HepG2 (cell line): Measurements from ENCODE around the gene LITAFD. TPM values are rescaled to one million over a fixed set of nuclear protein-coding genes. Genes with fewer than 3 reads are reported as not detected.

Experiments
- ERF ChIP-seq: IDR thresholded peaks from 2 replicates; pipeline ENCODE4 v1.6.1; 2018; ENCODE audit warnings: missing biosample characterization, missing genetic modification reagents
- FOSL2 ChIP-seq: sonication (generic); formaldehyde crosslinking; IDR thresholded peaks from 2 replicates; pipeline ENCODE4 v1.4.0; 2020; ENCODE audit warnings: missing genetic modification reagents
- FOXC1 ChIP-seq: sonication (generic); formaldehyde crosslinking; IDR thresholded peaks from 2 replicates; pipeline ENCODE4 v1.8.0; 2022; ENCODE audit warnings: mild to moderate bottlenecking, missing genetic modification reagents, borderline replicate concordance
- FOXJ3 ChIP-seq: sonication (generic); formaldehyde crosslinking; IDR thresholded peaks from 2 replicates; pipeline ENCODE4 v1.4.0; 2020; ENCODE audit warnings: missing genetic modification reagents, mild to moderate bottlenecking, borderline replicate concordance
- HOXA9 ChIP-seq: sonication (generic); formaldehyde crosslinking; IDR thresholded peaks from 2 replicates; pipeline ENCODE4 v1.8.1; 2022; ENCODE audit warnings: missing genetic modification reagents, mild to moderate bottlenecking, moderate library complexity, borderline replicate concordance
- MAZ ChIP-seq, 2 experiments: sonication (generic) in 1 of 2; formaldehyde crosslinking in 1 of 2; IDR thresholded peaks; 2 replicates each; pipeline versions ENCODE4 v1.5.0 to v1.6.1; 2012 to 2020; ENCODE audit warnings: low read depth in 2 of 2, mild to moderate bottlenecking in 2 of 2, borderline replicate concordance in 1 of 2, improper control_type of control experiment in 1 of 2, low read length in 1 of 2, missing genetic modification reagents in 1 of 2, moderate library complexity in 1 of 2
- MED8 ChIP-seq: sonication (generic); formaldehyde crosslinking; IDR thresholded peaks from 2 replicates; pipeline ENCODE4 v1.8.1; 2023; ENCODE audit warnings: mild to moderate bottlenecking, missing genetic modification reagents; ENCODE audit not compliant: insufficient replicate concordance
- NR2F1 ChIP-seq, 2 experiments: fragments of 450-650 bp in 1 of 2; formaldehyde crosslinking in 1 of 2; IDR thresholded peaks; 2 replicates each; pipeline versions ENCODE4 v1.5.0 to v1.6.1; 2016 to 2020; ENCODE audit warnings: mild to moderate bottlenecking in 1 of 2, missing compliant biosample characterization in 1 of 2, missing genetic modification reagents in 1 of 2, moderate library complexity in 1 of 2
- POLR2AphosphoS5 ChIP-seq: IDR thresholded peaks from 2 replicates; pipeline ENCODE4 v1.6.1; 2012; ENCODE audit warnings: low read depth, low read length
- RBM22 ChIP-seq: fragments of 200-400 bp; formaldehyde crosslinking; optimal IDR thresholded peaks from 2 replicates; pipeline ENCODE3; 2017; ENCODE audit warnings: mild to moderate bottlenecking, low read length, moderate library complexity
- REPIN1 ChIP-seq: sonication (generic); formaldehyde crosslinking; IDR thresholded peaks from 2 replicates; pipeline ENCODE4 v1.8.0; 2022; ENCODE audit warnings: missing genetic modification reagents, low read depth, mild to moderate bottlenecking, borderline replicate concordance
- TBX2 ChIP-seq: sonication (generic); formaldehyde crosslinking; IDR thresholded peaks from 2 replicates; pipeline ENCODE4 v1.5.0; 2020; ENCODE audit warnings: missing genetic modification reagents, mild to moderate bottlenecking, borderline replicate concordance
- ZNF24 ChIP-seq: fragments of 450-650 bp; IDR thresholded peaks from 2 replicates; pipeline ENCODE4 v1.6.1; 2017; ENCODE audit warnings: antibody characterized with exemption, mild to moderate bottlenecking
- ZNF274 ChIP-seq: sonication (generic); formaldehyde crosslinking; IDR thresholded peaks from 2 replicates; pipeline ENCODE4 v1.5.1; 2020; ENCODE audit warnings: mild to moderate bottlenecking, missing genetic modification reagents
- polyA plus RNA-seq, 8 experiments: library from polyadenylated mRNA; depleted of rRNA in 3 of 8; stranded (reverse) in 7 of 8; unstranded in 1 of 8; fragments of >200 nt; fragmentation: Illumina TruSeq in 4 of 8; extraction: Trizol in 4 of 8; gene quantifications; 2 replicates each; pipeline versions ENCODE4 v1.2.1 to v1.2.3, GENCODE V29; 2011 to 2016; ENCODE audit warnings: low read depth in 4 of 8, missing spikeins in 1 of 8, mixed read lengths in 1 of 8; ENCODE audit not compliant: insufficient read depth in 1 of 8
- total RNA-seq, 5 experiments: library from RNA; depleted of rRNA; stranded (reverse); fragments of >200 nt; fragmentation: Illumina TruSeq; extraction: Trizol; gene quantifications; 2 replicates each; pipeline ENCODE4 v1.2.3, GENCODE V29; 2016; ENCODE audit warnings: low read depth in 1 of 5
- TF ChIP-seq, protein P1 (sequence below): sonication (generic); formaldehyde crosslinking; IDR thresholded peaks from 2 replicates; pipeline ENCODE4 v1.9.0; 2021; ENCODE audit warnings: missing genetic modification reagents, borderline replicate concordance
- TF ChIP-seq, protein P2 (sequence below), 2 experiments: sonication (generic) in 1 of 2; formaldehyde crosslinking in 1 of 2; IDR thresholded peaks; 2 replicates each; pipeline versions ENCODE4 v1.4.0 to v1.6.1; 2018 to 2020; ENCODE audit warnings: missing genetic modification reagents in 2 of 2, borderline replicate concordance in 1 of 2, low read depth in 1 of 2, mild to moderate bottlenecking in 1 of 2, missing biosample characterization in 1 of 2
- TF ChIP-seq, protein P3 (sequence below): sonication (generic); formaldehyde crosslinking; IDR thresholded peaks from 2 replicates; pipeline ENCODE4 v1.5.0; 2020; ENCODE audit warnings: mild to moderate bottlenecking, missing genetic modification reagents, borderline replicate concordance
- TF ChIP-seq, protein P4 (sequence below): sonication (generic); formaldehyde crosslinking; IDR thresholded peaks from 2 replicates; pipeline ENCODE4 v1.5.0; 2020; ENCODE audit warnings: missing genetic modification reagents
- TF ChIP-seq, protein P5 (sequence below): sonication (generic); formaldehyde crosslinking; IDR thresholded peaks from 2 replicates; pipeline ENCODE4 v1.4.0; 2020; ENCODE audit warnings: missing genetic modification reagents
- TF ChIP-seq, protein P6 (sequence below): sonication (generic); formaldehyde crosslinking; IDR thresholded peaks from 2 replicates; pipeline ENCODE4 v1.4.0; 2020; ENCODE audit warnings: missing genetic modification reagents

LITAFD gene
- total and polyA plus RNA-seq, 2 of the 13 experiments (the other 11 are each of a cell fraction or from before 2014, with no cell fraction given): not detected

DNA sequence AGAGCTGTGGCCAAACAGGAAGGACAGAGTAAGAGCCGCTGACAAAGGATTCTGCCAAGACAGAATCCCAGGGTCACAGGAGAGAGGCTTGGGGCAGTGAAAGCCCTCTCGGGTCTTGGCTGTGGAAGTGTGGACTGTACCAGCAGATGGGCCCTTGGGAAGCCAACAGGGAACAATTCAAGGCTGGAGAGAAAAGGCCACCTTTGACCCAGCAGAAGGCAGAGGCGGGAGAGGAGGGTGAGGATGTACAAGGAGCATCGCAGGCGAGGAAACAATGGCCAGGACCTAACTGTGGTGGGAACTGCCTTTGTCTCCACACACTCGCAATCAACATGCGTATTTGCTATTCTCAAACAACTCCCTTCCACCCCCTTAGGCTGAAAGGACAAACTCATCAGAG is 29.0 kb upstream of the LITAFD start (continued):
- TF ChIP-seq, protein P1, sequence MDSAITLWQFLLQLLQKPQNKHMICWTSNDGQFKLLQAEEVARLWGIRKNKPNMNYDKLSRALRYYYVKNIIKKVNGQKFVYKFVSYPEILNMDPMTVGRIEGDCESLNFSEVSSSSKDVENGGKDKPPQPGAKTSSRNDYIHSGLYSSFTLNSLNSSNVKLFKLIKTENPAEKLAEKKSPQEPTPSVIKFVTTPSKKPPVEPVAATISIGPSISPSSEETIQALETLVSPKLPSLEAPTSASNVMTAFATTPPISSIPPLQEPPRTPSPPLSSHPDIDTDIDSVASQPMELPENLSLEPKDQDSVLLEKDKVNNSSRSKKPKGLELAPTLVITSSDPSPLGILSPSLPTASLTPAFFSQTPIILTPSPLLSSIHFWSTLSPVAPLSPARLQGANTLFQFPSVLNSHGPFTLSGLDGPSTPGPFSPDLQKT: no peak
- no peak for TF ChIP-seq ZNF24
- TF ChIP-seq NR2F1 (CRISPR knock-in tag; IDR thresholded peaks at IDR 0.05): no peak
- TF ChIP-seq, protein P2, sequence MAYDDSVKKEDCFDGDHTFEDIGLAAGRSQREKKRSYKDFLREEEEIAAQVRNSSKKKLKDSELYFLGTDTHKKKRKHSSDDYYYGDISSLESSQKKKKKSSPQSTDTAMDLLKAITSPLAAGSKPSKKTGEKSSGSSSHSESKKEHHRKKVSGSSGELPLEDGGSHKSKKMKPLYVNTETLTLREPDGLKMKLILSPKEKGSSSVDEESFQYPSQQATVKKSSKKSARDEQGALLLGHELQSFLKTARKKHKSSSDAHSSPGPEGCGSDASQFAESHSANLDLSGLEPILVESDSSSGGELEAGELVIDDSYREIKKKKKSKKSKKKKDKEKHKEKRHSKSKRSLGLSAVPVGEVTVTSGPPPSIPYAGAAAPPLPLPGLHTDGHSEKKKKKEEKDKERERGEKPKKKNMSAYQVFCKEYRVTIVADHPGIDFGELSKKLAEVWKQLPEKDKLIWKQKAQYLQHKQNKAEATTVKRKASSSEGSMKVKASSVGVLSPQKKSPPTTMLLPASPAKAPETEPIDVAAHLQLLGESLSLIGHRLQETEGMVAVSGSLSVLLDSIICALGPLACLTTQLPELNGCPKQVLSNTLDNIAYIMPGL (CRISPR knock-in tag; IDR thresholded peaks at IDR 0.05; ENCODE audit: borderline replicate concordance in 1 of 2, low read depth in 1 of 2): no peak
- no peak for TF ChIP-seq FOXJ3 (CRISPR knock-in tag)
- TF ChIP-seq REPIN1: no peak
- TF ChIP-seq ZNF274 (CRISPR knock-in tag): 0 out of 2 replicates have a peak, but pooled peaks have one; percentile 52
- no peak for TF ChIP-seq HOXA9 (CRISPR knock-in tag)
- TF ChIP-seq, protein P3, sequence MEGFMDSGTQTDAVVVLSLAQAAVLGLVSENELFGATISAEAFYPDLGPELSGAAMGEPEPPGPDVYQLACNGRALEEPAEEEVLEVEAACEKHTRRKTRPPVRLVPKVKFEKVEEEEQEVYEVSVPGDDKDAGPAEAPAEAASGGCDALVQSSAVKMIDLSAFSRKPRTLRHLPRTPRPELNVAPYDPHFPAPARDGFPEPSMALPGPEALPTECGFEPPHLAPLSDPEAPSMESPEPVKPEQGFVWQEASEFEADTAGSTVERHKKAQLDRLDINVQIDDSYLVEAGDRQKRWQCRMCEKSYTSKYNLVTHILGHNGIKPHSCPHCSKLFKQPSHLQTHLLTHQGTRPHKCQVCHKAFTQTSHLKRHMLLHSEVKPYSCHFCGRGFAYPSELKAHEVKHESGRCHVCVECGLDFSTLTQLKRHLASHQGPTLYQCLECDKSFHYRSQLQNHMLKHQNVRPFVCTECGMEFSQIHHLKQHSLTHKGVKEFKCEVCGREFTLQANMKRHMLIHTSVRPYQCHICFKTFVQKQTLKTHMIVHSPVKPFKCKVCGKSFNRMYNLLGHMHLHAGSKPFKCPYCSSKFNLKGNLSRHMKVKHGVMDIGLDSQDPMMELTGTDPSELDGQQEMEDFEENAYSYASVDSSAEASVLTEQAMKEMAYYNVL: no peak
- TF ChIP-seq ERF (CRISPR knock-in tag): no peak
- TF ChIP-seq, protein P4, sequence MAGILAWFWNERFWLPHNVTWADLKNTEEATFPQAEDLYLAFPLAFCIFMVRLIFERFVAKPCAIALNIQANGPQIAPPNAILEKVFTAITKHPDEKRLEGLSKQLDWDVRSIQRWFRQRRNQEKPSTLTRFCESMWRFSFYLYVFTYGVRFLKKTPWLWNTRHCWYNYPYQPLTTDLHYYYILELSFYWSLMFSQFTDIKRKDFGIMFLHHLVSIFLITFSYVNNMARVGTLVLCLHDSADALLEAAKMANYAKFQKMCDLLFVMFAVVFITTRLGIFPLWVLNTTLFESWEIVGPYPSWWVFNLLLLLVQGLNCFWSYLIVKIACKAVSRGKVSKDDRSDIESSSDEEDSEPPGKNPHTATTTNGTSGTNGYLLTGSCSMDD (CRISPR knock-in tag): no peak
- TF ChIP-seq, protein P5, sequence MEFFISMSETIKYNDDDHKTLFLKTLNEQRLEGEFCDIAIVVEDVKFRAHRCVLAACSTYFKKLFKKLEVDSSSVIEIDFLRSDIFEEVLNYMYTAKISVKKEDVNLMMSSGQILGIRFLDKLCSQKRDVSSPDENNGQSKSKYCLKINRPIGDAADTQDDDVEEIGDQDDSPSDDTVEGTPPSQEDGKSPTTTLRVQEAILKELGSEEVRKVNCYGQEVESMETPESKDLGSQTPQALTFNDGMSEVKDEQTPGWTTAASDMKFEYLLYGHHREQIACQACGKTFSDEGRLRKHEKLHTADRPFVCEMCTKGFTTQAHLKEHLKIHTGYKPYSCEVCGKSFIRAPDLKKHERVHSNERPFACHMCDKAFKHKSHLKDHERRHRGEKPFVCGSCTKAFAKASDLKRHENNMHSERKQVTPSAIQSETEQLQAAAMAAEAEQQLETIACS (CRISPR knock-in tag): no peak
- no peak for TF ChIP-seq FOSL2 (CRISPR knock-in tag)
- no peak for TF ChIP-seq FOXC1 (CRISPR knock-in tag)
- TF ChIP-seq, protein P6, sequence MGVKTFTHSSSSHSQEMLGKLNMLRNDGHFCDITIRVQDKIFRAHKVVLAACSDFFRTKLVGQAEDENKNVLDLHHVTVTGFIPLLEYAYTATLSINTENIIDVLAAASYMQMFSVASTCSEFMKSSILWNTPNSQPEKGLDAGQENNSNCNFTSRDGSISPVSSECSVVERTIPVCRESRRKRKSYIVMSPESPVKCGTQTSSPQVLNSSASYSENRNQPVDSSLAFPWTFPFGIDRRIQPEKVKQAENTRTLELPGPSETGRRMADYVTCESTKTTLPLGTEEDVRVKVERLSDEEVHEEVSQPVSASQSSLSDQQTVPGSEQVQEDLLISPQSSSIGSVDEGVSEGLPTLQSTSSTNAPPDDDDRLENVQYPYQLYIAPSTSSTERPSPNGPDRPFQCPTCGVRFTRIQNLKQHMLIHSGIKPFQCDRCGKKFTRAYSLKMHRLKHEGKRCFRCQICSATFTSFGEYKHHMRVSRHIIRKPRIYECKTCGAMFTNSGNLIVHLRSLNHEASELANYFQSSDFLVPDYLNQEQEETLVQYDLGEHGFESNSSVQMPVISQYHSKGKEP (CRISPR knock-in tag): no peak
- peak; percentile 99 for TF ChIP-seq RBM22
- no peak for TF ChIP-seq TBX2 (CRISPR knock-in tag)
- TF ChIP-seq MED8: no peak
- TF ChIP-seq POLR2AphosphoS5: peak; percentile 22; the same call in 1 of the 2 replicates
- no peak for TF ChIP-seq MAZ (IDR thresholded peaks at IDR 0.05; ENCODE audit: borderline replicate concordance, low read depth, low read length)
- no peak for TF ChIP-seq MAZ (CRISPR knock-in tag; IDR thresholded peaks at IDR 0.05; ENCODE audit: low read depth)
